GM21367 (cell line): ENCODE data around the gene HSF2BP.
"Not testable (repeated sequence)": the region's sequence is repeated elsewhere in the genome, so short reads cannot be mapped to it uniquely, and the experiment has no call there.

Source experiments
- ATAC-seq: cut with Tn5 transposase; IDR thresholded peaks from one replicate; pipeline ENCODE4 v1.9.1; 2021; ENCODE audit not compliant: unreplicated experiment

The HSF2BP gene

DNA sequence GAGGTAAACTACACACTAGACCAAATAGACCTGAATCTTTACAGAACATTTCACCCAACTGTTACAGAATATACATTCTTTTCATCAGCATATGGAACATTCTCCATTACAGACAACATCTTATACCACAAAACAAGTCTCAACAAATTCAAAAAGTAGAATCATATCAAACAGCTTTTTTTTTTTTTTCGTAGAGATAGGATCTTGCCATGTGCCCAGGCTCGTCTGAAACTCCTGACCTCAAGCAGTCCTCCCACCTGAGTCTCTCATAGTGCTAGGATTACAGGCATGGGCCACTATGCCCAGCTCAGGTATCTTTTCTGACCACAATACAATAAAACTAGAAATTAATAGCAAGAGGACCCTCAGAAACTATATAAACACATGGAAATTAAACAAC is 36.5 kb downstream of the HSF2BP start:
- ATAC-seq = no peak

GRCh38 chr21:43619856-43620255 is 39.4 kb downstream of the HSF2BP start:
- ATAC-seq = no peak

DNA sequence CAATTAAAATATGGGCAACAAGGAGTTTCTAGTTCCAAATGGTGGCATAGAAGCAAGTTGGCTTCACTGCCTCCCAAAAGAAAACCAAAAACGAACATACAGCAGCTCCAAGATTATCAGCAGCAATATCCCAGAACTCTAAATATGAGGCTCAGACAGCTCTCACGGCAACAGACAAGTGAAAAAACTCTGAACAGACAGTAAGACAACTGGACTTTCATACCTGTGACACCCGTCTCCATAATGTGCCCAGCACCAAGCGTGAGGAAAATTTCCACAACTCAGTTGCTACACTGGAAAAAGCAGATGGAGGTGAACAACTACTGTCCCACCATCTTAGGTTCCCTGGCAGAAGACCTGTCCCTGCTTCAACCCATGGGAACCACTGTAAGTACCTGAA is 39.9 kb downstream of the HSF2BP start:
- no peak for ATAC-seq

GRCh38 chr21:43618940-43619339 is 40.3 kb downstream of the HSF2BP start:
- no peak for ATAC-seq

DNA sequence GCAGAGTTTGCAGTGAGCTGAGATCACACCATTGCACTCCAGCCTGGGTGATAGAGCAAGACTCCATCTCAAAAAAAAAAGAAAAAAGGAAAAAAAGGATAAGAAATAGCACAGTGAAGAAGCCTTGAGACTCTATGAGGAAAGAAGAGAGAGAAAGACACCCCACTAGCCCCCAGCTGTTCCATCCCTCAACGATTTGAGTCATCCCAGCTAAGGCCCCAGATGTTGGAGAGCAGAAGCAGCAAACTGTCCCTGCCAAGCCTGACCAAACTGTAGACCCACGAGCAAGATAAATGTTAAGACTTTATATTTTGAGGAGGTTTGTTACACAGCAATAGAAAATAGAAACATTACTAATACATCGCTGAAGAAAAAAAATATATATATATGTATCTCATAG is 42.4 kb downstream of the HSF2BP start:
- ATAC-seq = not testable (repeated sequence)

DNA sequence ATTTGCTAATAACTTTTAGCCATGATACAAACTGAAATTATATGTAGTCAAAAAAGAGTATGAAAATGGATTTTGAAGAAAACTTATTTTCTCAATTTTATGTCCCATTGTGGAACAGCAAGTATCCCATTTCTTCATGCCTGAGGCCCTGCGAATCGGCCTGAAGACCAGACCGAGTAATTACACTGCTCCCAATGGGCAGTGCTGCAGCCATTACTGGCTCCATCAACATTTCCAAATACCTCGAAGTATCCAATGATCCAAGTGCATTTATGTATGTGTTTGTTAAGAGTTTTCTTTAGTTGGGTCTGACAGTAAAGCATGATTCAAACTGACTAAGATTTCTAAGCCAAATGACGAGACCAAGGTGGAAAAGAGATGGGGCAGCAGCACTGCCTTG is 44.4 kb downstream of the HSF2BP start:
- ATAC-seq = no peak

DNA sequence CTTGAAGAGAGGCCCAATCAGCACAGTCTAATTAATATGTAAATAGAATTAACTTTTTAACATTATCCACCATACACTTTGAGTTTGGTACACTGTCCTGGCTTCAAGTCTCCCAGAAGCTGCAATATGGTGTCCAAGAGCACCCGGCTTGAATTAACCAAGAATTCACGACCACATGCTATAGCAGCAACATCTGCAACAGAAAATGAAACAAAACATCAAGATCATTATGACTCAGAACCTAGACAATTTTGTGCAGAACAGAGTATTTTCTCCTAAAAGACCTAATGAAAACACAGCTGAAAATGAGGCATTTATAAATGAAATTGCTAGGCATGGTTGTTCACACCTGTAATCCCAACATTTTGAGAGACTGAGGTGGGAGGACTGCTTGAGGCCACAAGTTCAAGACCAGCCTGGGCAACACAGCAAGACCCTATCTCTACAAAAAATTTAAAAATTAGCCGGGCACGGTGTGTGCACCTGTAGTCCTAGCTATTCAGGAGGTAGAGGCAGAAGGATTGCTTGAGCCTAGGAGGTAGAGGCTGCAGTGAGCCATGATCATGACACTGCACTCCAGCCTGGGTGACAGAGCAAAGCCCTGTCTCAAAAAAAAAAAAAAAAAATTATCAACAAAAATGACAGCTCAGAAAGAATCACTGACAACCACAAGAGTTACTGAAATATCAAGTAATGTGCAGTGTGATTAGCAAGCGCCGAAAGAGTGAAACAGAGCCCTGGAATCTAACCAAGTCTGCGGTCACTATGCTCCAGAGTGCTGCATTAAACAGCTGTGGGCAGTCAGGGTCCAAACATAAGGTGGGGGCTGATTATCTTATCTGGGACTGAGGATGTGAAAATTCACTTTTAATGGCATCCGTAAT is 45.3 kb downstream of the HSF2BP start:
- no peak for ATAC-seq

DNA sequence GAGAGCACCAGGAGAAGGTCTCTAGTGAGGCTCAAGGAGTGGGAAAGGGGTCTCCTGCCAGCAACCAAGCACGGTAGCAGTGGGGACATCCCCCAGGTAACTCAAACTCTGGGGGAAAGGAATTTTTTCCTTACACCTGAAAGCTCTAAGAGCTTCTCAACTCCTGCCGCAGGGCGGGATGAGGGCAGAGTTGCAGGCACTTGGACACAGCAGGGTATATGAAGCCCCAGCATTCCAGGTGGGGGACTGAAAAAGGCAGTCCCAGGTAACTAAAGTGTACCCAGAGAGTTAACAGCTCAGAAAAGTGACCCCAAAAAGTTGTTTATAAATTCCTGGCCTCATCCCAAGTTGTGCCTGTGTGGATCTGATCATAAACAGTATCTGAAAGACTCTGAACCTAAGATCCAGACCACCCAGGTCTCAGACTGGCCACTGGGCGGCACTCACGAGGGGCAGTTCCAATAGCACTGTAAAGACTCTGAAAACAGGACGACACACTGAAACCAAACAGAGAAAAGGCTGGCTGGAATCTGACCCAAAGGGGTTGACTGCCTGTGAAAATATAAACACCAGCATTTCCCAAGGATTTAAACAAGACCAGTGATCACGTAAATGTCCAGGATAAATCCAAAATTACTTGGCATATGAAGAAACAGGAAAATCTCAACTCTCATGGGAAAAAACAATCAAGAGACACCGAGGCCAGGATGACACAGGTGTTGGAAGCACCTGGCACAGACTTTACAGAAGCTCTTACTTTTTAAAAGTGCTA is 47.5 kb downstream of the HSF2BP start:
- no peak for ATAC-seq

DNA sequence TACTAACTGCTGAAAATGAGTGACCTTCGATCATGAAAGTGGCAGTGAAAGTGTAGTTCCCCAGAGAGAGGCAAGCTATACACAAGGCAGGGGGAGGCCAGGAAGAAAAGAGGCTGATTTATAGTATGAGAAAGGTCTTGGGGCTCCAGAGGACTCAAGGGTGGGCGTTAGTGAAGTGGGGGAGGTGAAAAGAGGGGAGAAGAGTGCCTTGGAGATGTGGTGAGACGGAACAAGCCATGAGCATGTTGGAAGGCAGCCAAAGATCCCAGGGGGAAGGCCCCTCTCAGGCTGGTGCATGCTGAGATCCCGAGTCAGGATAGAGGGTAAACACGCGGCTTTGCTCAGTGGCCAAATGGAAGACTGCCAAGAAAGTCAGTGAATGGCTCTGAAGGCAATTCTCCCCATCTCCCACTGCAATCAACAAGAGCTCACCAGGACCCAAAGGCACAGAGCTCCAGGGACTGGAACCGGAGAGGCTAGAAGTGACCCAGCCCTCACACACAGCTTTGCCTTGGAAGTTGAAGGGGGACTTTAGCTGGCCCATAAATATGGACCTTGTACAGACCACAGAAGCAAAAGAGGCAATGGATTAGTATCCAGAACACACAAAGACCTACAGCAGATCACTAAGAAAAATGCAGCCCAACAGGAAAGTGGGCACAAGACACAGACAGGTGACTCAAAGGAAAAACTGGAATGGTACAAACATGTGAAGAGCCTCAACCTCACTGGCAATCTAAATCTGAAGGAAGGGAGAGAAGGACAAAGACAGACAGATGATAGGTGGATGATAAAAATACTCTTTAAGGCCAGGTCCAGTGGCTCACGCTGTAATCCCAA is 49.6 kb downstream of the HSF2BP start:
- ATAC-seq = no peak

GRCh38 chr21:43608664-43609063 is 50.6 kb downstream of the HSF2BP start:
- ATAC-seq = no peak

DNA sequence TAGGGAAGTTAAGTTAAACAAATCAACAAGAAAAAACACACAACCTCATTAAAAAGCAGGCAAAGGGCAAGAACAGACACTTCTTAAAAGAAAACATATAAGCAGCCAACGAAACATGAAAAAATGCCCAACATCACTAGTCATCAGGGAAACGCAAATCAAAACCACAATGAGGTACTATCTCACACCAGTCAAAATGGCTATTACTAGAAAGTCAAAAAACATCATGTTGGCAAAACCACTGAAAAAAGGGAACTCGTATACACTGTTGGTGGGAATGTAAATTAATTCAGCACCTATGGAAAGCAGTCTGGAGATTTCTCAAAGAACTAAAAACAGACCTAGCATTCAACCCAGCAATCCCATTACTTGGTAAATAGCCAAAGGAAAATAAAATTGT is 51.1 kb downstream of the HSF2BP start:
- no peak for ATAC-seq

DNA sequence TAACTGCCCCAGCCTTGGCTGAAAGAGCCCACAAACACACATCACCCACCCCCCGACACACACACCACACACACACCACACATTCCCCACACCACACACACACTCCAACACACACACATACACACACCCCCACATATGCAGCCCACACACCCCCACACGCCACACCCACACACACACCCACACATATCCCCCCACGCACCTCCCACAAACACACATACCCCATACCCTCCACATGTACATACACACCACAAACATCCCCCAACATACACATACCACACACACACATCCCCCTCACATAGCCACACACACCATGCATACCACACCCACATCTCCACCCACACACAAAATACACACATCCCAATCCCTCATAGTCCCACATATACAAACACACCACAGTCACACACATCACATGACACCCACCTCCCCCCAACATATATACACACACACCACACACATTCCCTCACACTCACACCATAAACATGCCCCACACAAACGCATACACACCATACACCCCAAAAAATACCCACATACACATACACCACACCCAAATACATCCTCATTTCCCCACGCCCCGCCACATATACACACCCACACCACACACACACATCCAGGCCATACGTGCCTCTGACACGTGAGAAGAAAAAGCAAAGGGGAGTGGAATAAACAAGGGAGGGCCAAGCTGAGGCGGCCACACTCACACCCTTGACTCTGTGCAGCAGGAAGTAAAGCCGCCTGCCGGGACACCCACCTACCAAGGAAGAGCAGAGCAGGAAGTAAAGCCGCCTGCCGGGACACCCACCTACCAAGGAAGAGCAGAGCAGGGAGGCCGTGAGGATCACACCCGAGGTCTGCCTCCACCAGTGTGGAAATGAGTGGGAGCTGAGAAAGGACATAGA is 53.7 kb downstream of the HSF2BP start:
- ATAC-seq = no peak

DNA sequence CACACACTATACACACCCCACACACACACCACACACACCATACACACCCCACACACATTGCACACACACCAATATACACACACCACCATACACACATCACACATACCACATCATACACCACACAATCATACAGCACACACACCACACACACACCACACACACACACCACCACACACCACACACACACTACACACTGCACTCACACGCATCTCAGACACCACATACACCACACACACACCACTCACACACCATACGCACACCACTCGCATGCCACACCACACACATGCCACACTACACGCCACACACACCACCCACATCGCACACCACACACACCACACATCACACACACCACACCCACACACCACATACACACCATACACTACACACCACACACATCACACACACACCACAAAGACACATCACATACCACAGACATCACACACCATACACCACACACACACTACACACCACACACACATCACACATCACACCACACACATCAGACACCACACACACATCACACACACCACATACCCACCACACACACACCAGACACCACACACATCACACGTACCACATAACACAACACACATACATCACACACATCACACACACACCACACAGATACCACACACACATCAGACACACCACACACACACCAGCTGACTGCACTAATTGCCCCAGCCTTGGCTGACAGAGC is 54.6 kb downstream of the HSF2BP start:
- ATAC-seq = no peak

GRCh38 chr21:43603641-43604504 is 55.4 kb downstream of the HSF2BP start:
- no peak for ATAC-seq

- no peak for ATAC-seq
Measured at GRCh38 chr21:43603233-43603626, 56.1 kb downstream of the HSF2BP start.

DNA sequence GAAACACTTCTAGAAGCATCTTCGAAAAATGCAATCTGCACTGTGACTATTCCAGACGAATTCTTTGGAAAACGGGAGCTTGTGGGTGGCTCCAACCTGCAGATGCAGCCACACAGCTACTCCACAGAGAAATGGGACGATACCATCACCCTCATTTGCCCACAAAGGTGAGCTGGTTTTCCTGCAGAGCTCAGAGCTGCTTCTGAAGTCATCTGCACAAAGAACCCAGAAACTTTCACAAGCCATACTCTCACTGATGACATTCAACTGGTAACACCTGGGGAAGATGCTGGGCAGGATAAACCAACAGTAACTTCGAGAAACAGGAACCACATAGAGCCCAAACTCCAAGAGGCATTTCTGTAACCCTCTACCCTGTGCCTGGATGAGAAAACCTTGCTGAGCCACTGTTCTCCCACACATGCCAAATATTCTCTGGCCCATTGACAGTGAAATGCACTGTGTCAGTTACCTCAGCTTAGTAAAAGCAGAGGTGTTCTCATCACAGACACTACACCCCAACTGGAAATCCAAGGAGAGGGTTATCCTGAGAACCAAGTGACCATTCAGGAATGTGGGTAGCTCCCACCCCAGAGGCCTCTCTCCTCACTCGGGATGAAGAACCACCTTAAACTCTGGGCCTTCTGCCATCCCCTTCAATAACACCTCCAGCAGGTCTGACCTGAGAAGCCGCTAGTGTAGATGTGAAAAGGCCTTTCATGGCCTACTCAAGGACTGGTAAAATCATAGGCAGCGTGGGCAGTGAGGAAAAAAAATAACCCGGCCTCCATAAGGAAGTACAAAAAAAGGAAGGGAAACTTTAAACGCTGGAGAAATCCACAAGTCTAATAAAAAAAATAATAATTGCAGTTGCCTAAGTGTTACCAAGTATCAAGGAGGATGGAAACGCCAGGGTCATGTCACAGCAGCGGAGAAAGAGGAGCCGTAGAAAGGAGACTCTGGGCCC is 56.7 kb downstream of the HSF2BP start:
- ATAC-seq = no peak

DNA sequence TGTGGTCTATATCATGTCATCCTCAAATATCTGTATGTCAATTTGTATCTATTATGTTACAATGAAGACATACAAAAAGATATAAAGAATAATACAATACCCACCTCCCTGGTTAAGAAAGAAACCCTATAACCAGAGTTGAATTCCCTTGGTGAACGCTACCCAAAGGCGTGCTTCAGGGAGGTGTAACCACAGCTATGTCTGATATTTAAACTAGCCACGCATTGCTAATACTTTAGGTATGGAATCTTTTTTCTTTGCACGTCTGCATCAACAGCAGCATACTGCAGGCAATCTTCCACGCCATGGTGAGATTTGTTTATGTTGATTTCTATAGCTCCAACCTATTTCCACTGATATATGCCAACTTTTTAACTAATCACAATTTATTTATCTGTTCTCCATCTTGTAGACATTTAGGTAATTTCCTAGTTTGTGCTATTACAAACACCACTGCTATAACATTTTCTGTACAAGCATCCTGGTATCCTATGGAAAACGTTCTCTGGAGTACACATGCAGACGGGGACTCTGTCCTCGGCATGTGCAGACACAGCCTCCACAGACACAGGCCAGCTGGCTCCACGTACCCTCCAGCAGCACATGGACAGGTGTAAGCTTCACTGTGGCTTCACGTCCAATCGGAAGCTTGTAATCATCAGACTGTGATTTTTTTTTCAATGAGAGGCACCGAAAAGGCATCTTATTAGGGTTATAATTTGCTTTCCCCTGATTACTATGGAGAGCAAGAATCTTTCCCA is 58.5 kb downstream of the HSF2BP start:
- no peak for ATAC-seq
